ENCODE measurements around the gene ADGRG6. TPM values are rescaled to one million over a fixed set of nuclear protein-coding genes. Genes with fewer than 3 reads are reported as not detected.

ADGRG6 gene
- polyA plus RNA-seq, 1 of the 3 experiments (the other 2 are of a cell fraction) = 61.5 TPM

- TF ChIP-seq EZH2phosphoT487 (IDR thresholded peaks at IDR 0.05; ENCODE audit: borderline replicate concordance, low read depth) (no peak), FOXJ3 (CRISPR knock-in tag; IDR thresholded peaks at IDR 0.05) (no peak), GABPA (IDR thresholded peaks at IDR 0.05; ENCODE audit: low read depth) (no peak), TCF12 (IDR thresholded peaks at IDR 0.05) (no peak), JUND (IDR thresholded peaks at IDR 0.05) (no peak), TEAD4 (IDR thresholded peaks at IDR 0.05; ENCODE audit: borderline replicate concordance, insufficient read depth) (no peak), RAD21 (IDR thresholded peaks at IDR 0.05; ENCODE audit: low read length) (no peak), RFX5 (IDR thresholded peaks at IDR 0.05; ENCODE audit: low read length) (no peak), NRF1 (IDR thresholded peaks at IDR 0.05; ENCODE audit: low read depth, low read length) (no peak), YY1 (IDR thresholded peaks at IDR 0.05; ENCODE audit: low read depth) (no peak), SMC3 (IDR thresholded peaks at IDR 0.05; ENCODE audit: low read depth, low read length) (no peak), USF2 (IDR thresholded peaks at IDR 0.05; ENCODE audit: borderline replicate concordance, low read depth, low read length) (no peak), MXI1 (IDR thresholded peaks at IDR 0.05; ENCODE audit: low read depth, low read length) (no peak), EP300 (IDR thresholded peaks at IDR 0.05; ENCODE audit: borderline replicate concordance in 1 of 2, low read depth in 1 of 2, low read length in 1 of 2) (no peak), RCOR1 (IDR thresholded peaks at IDR 0.05; ENCODE audit: low read length) (no peak)
- TF ChIP-seq, protein P1, sequence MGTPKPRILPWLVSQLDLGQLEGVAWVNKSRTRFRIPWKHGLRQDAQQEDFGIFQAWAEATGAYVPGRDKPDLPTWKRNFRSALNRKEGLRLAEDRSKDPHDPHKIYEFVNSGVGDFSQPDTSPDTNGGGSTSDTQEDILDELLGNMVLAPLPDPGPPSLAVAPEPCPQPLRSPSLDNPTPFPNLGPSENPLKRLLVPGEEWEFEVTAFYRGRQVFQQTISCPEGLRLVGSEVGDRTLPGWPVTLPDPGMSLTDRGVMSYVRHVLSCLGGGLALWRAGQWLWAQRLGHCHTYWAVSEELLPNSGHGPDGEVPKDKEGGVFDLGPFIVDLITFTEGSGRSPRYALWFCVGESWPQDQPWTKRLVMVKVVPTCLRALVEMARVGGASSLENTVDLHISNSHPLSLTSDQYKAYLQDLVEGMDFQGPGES (IDR thresholded peaks at IDR 0.05; ENCODE audit: low read depth, low read length) = no peak
- TF ChIP-seq, protein P2, sequence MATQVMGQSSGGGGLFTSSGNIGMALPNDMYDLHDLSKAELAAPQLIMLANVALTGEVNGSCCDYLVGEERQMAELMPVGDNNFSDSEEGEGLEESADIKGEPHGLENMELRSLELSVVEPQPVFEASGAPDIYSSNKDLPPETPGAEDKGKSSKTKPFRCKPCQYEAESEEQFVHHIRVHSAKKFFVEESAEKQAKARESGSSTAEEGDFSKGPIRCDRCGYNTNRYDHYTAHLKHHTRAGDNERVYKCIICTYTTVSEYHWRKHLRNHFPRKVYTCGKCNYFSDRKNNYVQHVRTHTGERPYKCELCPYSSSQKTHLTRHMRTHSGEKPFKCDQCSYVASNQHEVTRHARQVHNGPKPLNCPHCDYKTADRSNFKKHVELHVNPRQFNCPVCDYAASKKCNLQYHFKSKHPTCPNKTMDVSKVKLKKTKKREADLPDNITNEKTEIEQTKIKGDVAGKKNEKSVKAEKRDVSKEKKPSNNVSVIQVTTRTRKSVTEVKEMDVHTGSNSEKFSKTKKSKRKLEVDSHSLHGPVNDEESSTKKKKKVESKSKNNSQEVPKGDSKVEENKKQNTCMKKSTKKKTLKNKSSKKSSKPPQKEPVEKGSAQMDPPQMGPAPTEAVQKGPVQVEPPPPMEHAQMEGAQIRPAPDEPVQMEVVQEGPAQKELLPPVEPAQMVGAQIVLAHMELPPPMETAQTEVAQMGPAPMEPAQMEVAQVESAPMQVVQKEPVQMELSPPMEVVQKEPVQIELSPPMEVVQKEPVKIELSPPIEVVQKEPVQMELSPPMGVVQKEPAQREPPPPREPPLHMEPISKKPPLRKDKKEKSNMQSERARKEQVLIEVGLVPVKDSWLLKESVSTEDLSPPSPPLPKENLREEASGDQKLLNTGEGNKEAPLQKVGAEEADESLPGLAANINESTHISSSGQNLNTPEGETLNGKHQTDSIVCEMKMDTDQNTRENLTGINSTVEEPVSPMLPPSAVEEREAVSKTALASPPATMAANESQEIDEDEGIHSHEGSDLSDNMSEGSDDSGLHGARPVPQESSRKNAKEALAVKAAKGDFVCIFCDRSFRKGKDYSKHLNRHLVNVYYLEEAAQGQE (IDR thresholded peaks at IDR 0.05; ENCODE audit: low read depth, low read length) = no peak
- TF ChIP-seq, protein P3, sequence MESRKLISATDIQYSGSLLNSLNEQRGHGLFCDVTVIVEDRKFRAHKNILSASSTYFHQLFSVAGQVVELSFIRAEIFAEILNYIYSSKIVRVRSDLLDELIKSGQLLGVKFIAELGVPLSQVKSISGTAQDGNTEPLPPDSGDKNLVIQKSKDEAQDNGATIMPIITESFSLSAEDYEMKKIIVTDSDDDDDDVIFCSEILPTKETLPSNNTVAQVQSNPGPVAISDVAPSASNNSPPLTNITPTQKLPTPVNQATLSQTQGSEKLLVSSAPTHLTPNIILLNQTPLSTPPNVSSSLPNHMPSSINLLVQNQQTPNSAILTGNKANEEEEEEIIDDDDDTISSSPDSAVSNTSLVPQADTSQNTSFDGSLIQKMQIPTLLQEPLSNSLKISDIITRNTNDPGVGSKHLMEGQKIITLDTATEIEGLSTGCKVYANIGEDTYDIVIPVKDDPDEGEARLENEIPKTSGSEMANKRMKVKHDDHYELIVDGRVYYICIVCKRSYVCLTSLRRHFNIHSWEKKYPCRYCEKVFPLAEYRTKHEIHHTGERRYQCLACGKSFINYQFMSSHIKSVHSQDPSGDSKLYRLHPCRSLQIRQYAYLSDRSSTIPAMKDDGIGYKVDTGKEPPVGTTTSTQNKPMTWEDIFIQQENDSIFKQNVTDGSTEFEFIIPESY (IDR thresholded peaks at IDR 0.05; ENCODE audit: borderline replicate concordance, low read depth) = no peak
- POLR2A ChIA-PET = no interaction called here
- Histone ChIP-seq H3K4me2 (no peak overlapping the region), H3K4me1 (ENCODE audit: control insufficient read depth in 1 of 2, insufficient read depth in 2 of 2, low read depth in 1 of 2, low read length in 1 of 2) (peaks cover 0 to 38% of the 10 kb centered on the region in 2 experiments; a peak in 3 of 4 replicates), H2AFZ (ENCODE audit: low read depth) (no peak overlapping the region), H3K36me3 (replicated peaks in 1 of 2; ENCODE audit: control insufficient read depth in 1 of 2, insufficient read depth in 2 of 2, low read length in 1 of 2) (peaks cover 14 to 16% of the 10 kb centered on the region in 2 experiments), H3K4me3 (ENCODE audit: low read depth in 2 of 2, low read length in 1 of 2) (no peak overlapping the region), H3K79me2 (ENCODE audit: insufficient read depth) (peaks cover 75% of the 10 kb centered on the region), H3K27ac (ENCODE audit: low read depth in 2 of 2, low read length in 1 of 2) (peak overlapping the region; percentile 88 to 99), H4K20me1 (ENCODE audit: insufficient read depth) (no peaks in the 10 kb centered on the region), H3K27me3 (ENCODE audit: insufficient read depth) (no peaks in the 10 kb centered on the region), H3F3A (replicated peaks; ENCODE audit: insufficient read depth) (peaks cover 75% of the 10 kb centered on the region), H3K9me3 (no peaks in the 10 kb centered on the region), H3K9ac (no peak overlapping the region), H3K9me2 (no peaks in the 10 kb centered on the region)
- no peak for DNase-seq
- CTCF ChIA-PET = interaction anchor here (1.0 kb wide), 1 partner anchor 24 kb away, joined by 3 read pairs; no protein-coding TSS in a partner anchor
- 68% methylated on average over 4 of the region's 4 CpGs for WGBS (ENCODE audit: low lambda C conversion rate)
These were observed 78.8 kb downstream of the ADGRG6 start for GRCh38 chr6:142380626-142381025.
